Measurements from ENCODE around the gene ACTA2.

ACTA2 gene

GRCh38 chr10:88980800-88981199, 28.2 kb upstream of the ACTA2 start:
- no peaks in the 10 kb centered on the region for H3K27me3 ChIP-seq (ENCODE audit: insufficient read depth, low read length)

GRCh38 chr10:88980247-88980646, 27.7 kb upstream of the ACTA2 start:
- 89% methylated on average over 4 of the region's 4 CpGs for WGBS
- H3K9me3 ChIP-seq (ENCODE audit: insufficient read depth, low read depth, low read length), result no peaks in the 10 kb centered on the region
- no peaks in the 10 kb centered on the region for H3K36me3 ChIP-seq (ENCODE audit: insufficient read depth, low read length)
- peaks cover 9% of the 10 kb centered on the region; the same call in 1 of the 2 replicates for H3K4me1 ChIP-seq (ENCODE audit: insufficient read depth, low read length)
- H3K27me3 ChIP-seq (ENCODE audit: insufficient read depth, low read length), result no peaks in the 10 kb centered on the region
- H3K9ac ChIP-seq (ENCODE audit: low read depth, low read length), result no peak overlapping the region
- H3K27ac ChIP-seq (ENCODE audit: low read depth, low read length), result no peak overlapping the region
- no peak overlapping the region for H3K4me3 ChIP-seq (ENCODE audit: low read length)

More at GRCh38 chr10:88980800-88981199, 28.2 kb upstream of the ACTA2 start:
- H3K4me3 ChIP-seq (ENCODE audit: low read length), result no peak overlapping the region
- no peaks in the 10 kb centered on the region for H3K9me3 ChIP-seq (ENCODE audit: insufficient read depth, low read depth, low read length)
- no peak overlapping the region for H3K9ac ChIP-seq (ENCODE audit: low read depth, low read length)
- H3K27ac ChIP-seq (ENCODE audit: low read depth, low read length), result no peak overlapping the region
- WGBS, result 94% methylated on average over 3 of the region's 4 CpGs
- H3K4me1 ChIP-seq (ENCODE audit: insufficient read depth, low read length), result peaks cover 15% of the 10 kb centered on the region; the same call in 1 of the 2 replicates
- H3K36me3 ChIP-seq (ENCODE audit: insufficient read depth, low read length), result no peaks in the 10 kb centered on the region

- no peak overlapping the region for H3K9ac ChIP-seq (ENCODE audit: low read depth, low read length)
- H3K27me3 ChIP-seq (ENCODE audit: insufficient read depth, low read length), result no peaks in the 10 kb centered on the region
- H3K9me3 ChIP-seq (ENCODE audit: insufficient read depth, low read depth, low read length), result no peaks in the 10 kb centered on the region
- peaks cover 8% of the 10 kb centered on the region; the same call in 1 of the 2 replicates for H3K4me1 ChIP-seq (ENCODE audit: insufficient read depth, low read length)
- no peak overlapping the region for H3K4me3 ChIP-seq (ENCODE audit: low read length)
- WGBS, result 88% methylated on average over 4 of the region's 4 CpGs
- H3K36me3 ChIP-seq (ENCODE audit: insufficient read depth, low read length), result no peaks in the 10 kb centered on the region
- H3K27ac ChIP-seq (ENCODE audit: low read depth, low read length), result no peak overlapping the region
These were observed 27.0 kb upstream of the ACTA2 start for GRCh38 chr10:88979603-88980002.

- H3K4me1 ChIP-seq (ENCODE audit: insufficient read depth, low read length), result peaks cover 8% of the 10 kb centered on the region; the same call in 1 of the 2 replicates
- no peak overlapping the region for H3K4me3 ChIP-seq (ENCODE audit: low read length)
- H3K9ac ChIP-seq (ENCODE audit: low read depth, low read length), result no peak overlapping the region
- WGBS, result 33% methylated on average over 5 of the region's 5 CpGs
- H3K36me3 ChIP-seq (ENCODE audit: insufficient read depth, low read length), result no peaks in the 10 kb centered on the region
- H3K27me3 ChIP-seq (ENCODE audit: insufficient read depth, low read length), result no peaks in the 10 kb centered on the region
- no peaks in the 10 kb centered on the region for H3K9me3 ChIP-seq (ENCODE audit: insufficient read depth, low read depth, low read length)
- H3K27ac ChIP-seq (ENCODE audit: low read depth, low read length), result no peak overlapping the region
These were observed 26.6 kb upstream of the ACTA2 start for GRCh38 chr10:88979153-88979562.

- no peak overlapping the region for H3K4me3 ChIP-seq (ENCODE audit: low read length)
- no peak overlapping the region for H3K9ac ChIP-seq (ENCODE audit: low read depth, low read length)
- WGBS, result 97% methylated on average over 2 of the region's 2 CpGs
- H3K4me1 ChIP-seq (ENCODE audit: insufficient read depth, low read length), result peaks cover 8% of the 10 kb centered on the region; the same call in 1 of the 2 replicates
- H3K27ac ChIP-seq (ENCODE audit: low read depth, low read length), result no peak overlapping the region
- H3K36me3 ChIP-seq (ENCODE audit: insufficient read depth, low read length), result no peaks in the 10 kb centered on the region
- no peaks in the 10 kb centered on the region for H3K9me3 ChIP-seq (ENCODE audit: insufficient read depth, low read depth, low read length)
- no peaks in the 10 kb centered on the region for H3K27me3 ChIP-seq (ENCODE audit: insufficient read depth, low read length)
These were observed 25.9 kb upstream of the ACTA2 start for GRCh38 chr10:88978463-88978862.

- Histone ChIP-seq H3K9ac (ENCODE audit: low read depth, low read length) (no peak overlapping the region), H3K4me1 (ENCODE audit: insufficient read depth, low read length) (peaks cover 8% of the 10 kb centered on the region; the same call in 1 of the 2 replicates), H3K27me3 (ENCODE audit: insufficient read depth, low read length) (no peaks in the 10 kb centered on the region), H3K36me3 (ENCODE audit: insufficient read depth, low read length) (no peaks in the 10 kb centered on the region), H3K27ac (ENCODE audit: low read depth, low read length) (no peak overlapping the region), H3K9me3 (ENCODE audit: insufficient read depth, low read depth, low read length) (no peaks in the 10 kb centered on the region), H3K4me3 (ENCODE audit: low read length) (no peak overlapping the region)
- WGBS, result 98% methylated on average over 3 of the region's 3 CpGs
These were observed 22.8 kb upstream of the ACTA2 start for GRCh38 chr10:88975377-88975720.

GRCh38 chr10:88974446-88975376, 22.1 kb upstream of the ACTA2 start:
- Histone ChIP-seq H3K9me3 (ENCODE audit: insufficient read depth, low read depth, low read length) (no peaks in the 10 kb centered on the region), H3K27ac (ENCODE audit: low read depth, low read length) (no peak overlapping the region), H3K4me3 (ENCODE audit: low read length) (no peak overlapping the region), H3K9ac (ENCODE audit: low read depth, low read length) (no peak overlapping the region), H3K4me1 (ENCODE audit: insufficient read depth, low read length) (peaks cover 8% of the 10 kb centered on the region; the same call in 1 of the 2 replicates), H3K36me3 (ENCODE audit: insufficient read depth, low read length) (no peaks in the 10 kb centered on the region), H3K27me3 (ENCODE audit: insufficient read depth, low read length) (no peaks in the 10 kb centered on the region)
- 98% methylated on average over 6 of the region's 7 CpGs for WGBS

GRCh38 chr10:88974012-88974411, 21.4 kb upstream of the ACTA2 start:
- Histone ChIP-seq H3K36me3 (ENCODE audit: insufficient read depth, low read length) (no peaks in the 10 kb centered on the region), H3K4me3 (ENCODE audit: low read length) (no peak overlapping the region), H3K9me3 (ENCODE audit: insufficient read depth, low read depth, low read length) (no peaks in the 10 kb centered on the region), H3K27me3 (ENCODE audit: insufficient read depth, low read length) (no peaks in the 10 kb centered on the region), H3K4me1 (ENCODE audit: insufficient read depth, low read length) (peaks cover 2% of the 10 kb centered on the region; the same call in 1 of the 2 replicates), H3K27ac (ENCODE audit: low read depth, low read length) (no peak overlapping the region), H3K9ac (ENCODE audit: low read depth, low read length) (no peak overlapping the region)
- WGBS, result 92% methylated on average over 3 of the region's 3 CpGs

GRCh38 chr10:88971221-88972061, 18.9 kb upstream of the ACTA2 start:
- WGBS, result 89% methylated on average over 5 of the region's 5 CpGs
- Histone ChIP-seq H3K4me3 (ENCODE audit: low read length) (no peak overlapping the region), H3K4me1 (ENCODE audit: insufficient read depth, low read length) (no peaks in the 10 kb centered on the region), H3K27ac (ENCODE audit: low read depth, low read length) (no peak overlapping the region), H3K36me3 (ENCODE audit: insufficient read depth, low read length) (no peaks in the 10 kb centered on the region), H3K9ac (ENCODE audit: low read depth, low read length) (no peak overlapping the region), H3K27me3 (ENCODE audit: insufficient read depth, low read length) (no peaks in the 10 kb centered on the region), H3K9me3 (ENCODE audit: insufficient read depth, low read depth, low read length) (no peaks in the 10 kb centered on the region)

GRCh38 chr10:88968391-88968790, 15.8 kb upstream of the ACTA2 start:
- Histone ChIP-seq H3K4me3 (ENCODE audit: low read length) (no peak overlapping the region), H3K4me1 (ENCODE audit: insufficient read depth, low read length) (peaks cover 10% of the 10 kb centered on the region)
- WGBS, result 89% methylated on average over 2 of the region's 2 CpGs

GRCh38 chr10:88966797-88967196, 14.2 kb upstream of the ACTA2 start:
- Histone ChIP-seq H3K4me3 (ENCODE audit: low read length) (no peak overlapping the region), H3K4me1 (ENCODE audit: insufficient read depth, low read length) (peaks cover 10% of the 10 kb centered on the region), H3K27ac (ENCODE audit: low read depth, low read length) (no peak overlapping the region), H3K9me3 (ENCODE audit: insufficient read depth, low read depth, low read length) (no peaks in the 10 kb centered on the region), H3K36me3 (ENCODE audit: insufficient read depth, low read length) (no peaks in the 10 kb centered on the region), H3K27me3 (ENCODE audit: insufficient read depth, low read length) (no peaks in the 10 kb centered on the region), H3K9ac (ENCODE audit: low read depth, low read length) (no peak overlapping the region)
- 90% methylated on average over 3 of the region's 3 CpGs for WGBS

More at GRCh38 chr10:88968391-88968790, 15.8 kb upstream of the ACTA2 start:
- H3K9ac ChIP-seq (ENCODE audit: low read depth, low read length), result no peak overlapping the region
- no peaks in the 10 kb centered on the region for H3K27me3 ChIP-seq (ENCODE audit: insufficient read depth, low read length)
- no peaks in the 10 kb centered on the region for H3K9me3 ChIP-seq (ENCODE audit: insufficient read depth, low read depth, low read length)
- H3K36me3 ChIP-seq (ENCODE audit: insufficient read depth, low read length), result no peaks in the 10 kb centered on the region
- H3K27ac ChIP-seq (ENCODE audit: low read depth, low read length), result no peak overlapping the region
